VCaP (cell line): ENCODE data around the gene CSDE1.

Experiments used
- H3K27ac ChIP-seq: fragments of 450-650 bp; 2 replicates; pipeline ENCODE4 v1.5.1; 2017
- CTCF ChIP-seq: fragments of 450-650 bp; conservative IDR thresholded peaks from 2 replicates; pipeline ENCODE4 v1.5.1; 2017; ENCODE audit warnings: mild to moderate bottlenecking, moderate library complexity

The CSDE1 gene

GRCh38 chr1:114741963-114742746, 15.6 kb downstream of the CSDE1 start:
- H3K27ac ChIP-seq = no peak overlapping the region
- TF ChIP-seq CTCF = no peak

- TF ChIP-seq CTCF = no peak
- no peak overlapping the region for H3K27ac ChIP-seq
Observed at GRCh38 chr1:114740331-114740730, 17.5 kb downstream of the CSDE1 start.

DNA sequence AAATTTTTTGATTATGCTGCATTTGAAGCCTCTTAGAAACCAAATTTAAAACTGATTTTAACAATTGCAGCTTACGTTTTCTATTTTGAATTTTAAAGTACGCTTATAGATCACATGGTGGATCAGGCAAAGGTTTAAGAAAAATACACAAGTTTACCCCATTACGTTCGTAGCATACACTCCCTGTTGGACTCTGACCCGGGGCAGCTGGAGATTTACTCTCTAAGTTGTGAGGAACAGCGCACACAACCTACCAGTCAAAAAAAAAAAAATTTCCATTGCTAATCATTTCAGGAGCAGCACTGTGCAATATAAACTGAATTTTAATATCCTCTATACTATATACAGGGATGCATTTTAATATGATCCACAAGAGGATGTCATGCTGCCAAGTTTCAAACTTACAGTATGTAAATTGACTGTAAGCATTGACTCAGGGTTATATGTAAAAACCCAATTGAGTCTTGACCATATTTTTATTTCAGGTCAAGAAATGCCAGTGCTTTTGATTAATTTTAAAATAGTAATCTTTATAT, 20.4 kb downstream of the CSDE1 start:
- no peak for TF ChIP-seq CTCF
- no peak overlapping the region for H3K27ac ChIP-seq

DNA sequence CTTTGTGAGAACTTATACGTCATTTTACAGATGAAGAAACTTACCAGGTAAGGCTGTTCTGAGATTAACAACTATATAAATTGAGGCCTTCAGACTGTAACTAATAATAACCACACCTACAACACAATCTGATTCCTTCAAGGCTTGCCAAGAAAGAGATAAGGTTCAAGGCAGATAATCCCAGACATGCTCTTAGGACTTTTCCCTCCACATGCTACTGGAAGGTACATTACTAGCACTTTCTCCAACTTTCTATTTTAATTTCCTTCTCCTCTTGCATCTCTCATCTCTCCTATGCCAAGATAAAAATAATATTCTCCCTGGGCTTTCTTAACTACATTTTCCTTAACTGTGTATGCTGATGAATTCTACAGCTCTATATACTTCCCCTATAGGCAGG, 22.3 kb downstream of the CSDE1 start:
- H3K27ac ChIP-seq = no peak overlapping the region
- TF ChIP-seq CTCF = no peak

- H3K27ac ChIP-seq = no peak overlapping the region
- no peak for TF ChIP-seq CTCF
Observed at GRCh38 chr1:114729782-114730181, 28.0 kb downstream of the CSDE1 start.

- TF ChIP-seq CTCF = no peak
- H3K27ac ChIP-seq = no peak overlapping the region
Observed at GRCh38 chr1:114728553-114728952, 29.2 kb downstream of the CSDE1 start.

DNA sequence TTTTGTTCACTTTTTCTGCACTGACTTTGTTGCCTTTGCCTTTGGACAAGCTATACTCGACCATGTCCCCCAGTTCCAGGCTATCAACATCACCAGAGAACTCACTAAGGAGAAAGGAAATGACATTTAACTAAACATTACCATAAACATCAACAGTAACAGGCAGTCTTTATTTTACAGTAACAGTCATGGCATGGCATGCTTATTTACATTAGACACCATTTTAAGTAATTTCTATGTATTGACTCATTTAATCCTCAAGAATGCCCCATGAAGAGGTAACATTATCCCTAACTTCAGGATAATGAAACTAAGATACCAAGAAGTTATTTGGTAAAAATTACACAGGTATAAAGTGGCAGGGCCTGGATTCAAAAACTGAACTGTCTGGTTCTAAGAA, 32.6 kb downstream of the CSDE1 start:
- TF ChIP-seq CTCF = no peak

More for the DNA sequence above, 32.6 kb downstream of the CSDE1 start:
- no peak overlapping the region for H3K27ac ChIP-seq
